Colonic mucosa (tissue), 4 donors: ENCODE data around the gene TENM4. TPM values are rescaled to one million over a fixed set of nuclear protein-coding genes. Genes with fewer than 3 reads are reported as not detected.

Experiments
- DNase-seq: peaks from one replicate; pipeline ENCODE4 v3.0.0-alpha.2; 2020
- H3K27ac ChIP-seq: fragments of 200-600 bp; one replicate; pipeline ENCODE4 v1.8.0; 2021
- H3K27me3 ChIP-seq: fragments of 200-600 bp; one replicate; pipeline ENCODE4 v1.8.0; 2021
- H3K36me3 ChIP-seq: fragments of 200-600 bp; one replicate; pipeline ENCODE4 v1.8.0; 2021
- H3K4me1 ChIP-seq: fragments of 200-600 bp; one replicate; pipeline ENCODE4 v1.8.0; 2021; ENCODE audit warnings: mild to moderate bottlenecking
- H3K4me3 ChIP-seq: fragments of 200-600 bp; one replicate; pipeline ENCODE4 v1.8.0; 2021
- H3K9ac ChIP-seq, 2 donors: one replicate each; pipeline ENCODE4 v1.7.0; 2013; ENCODE audit warnings: control low read depth in 2 of 2, low read depth in 2 of 2, low read length in 2 of 2
- H3K9me3 ChIP-seq: fragments of 200-600 bp; one replicate; pipeline ENCODE4 v1.8.0; 2021
- intact Hi-C: fragments of 100-400 bp; cut with DNase I; formaldehyde crosslinking; loops from one replicate; pipeline ENCODE4 v1.14.1; 2022
- total RNA-seq, 2 donors: library from RNA; stranded (reverse); fragmentation: NEBNext Ultra II Directional in 1 of 2; extraction: Animal tissue kit (Norgen Biotek cat#: 25700) in 1 of 2; gene quantifications; one replicate each; pipeline ENCODE4 v1.2.1, GENCODE V29; 2021
- TF ChIP-seq, protein P1 (sequence below): fragments of 200-600 bp; IDR thresholded peaks from one replicate; pipeline ENCODE4 v1.8.0; 2022; ENCODE audit warnings: antibody characterized with exemption, mild to moderate bottlenecking
- donor health status: healthy.
- donor health status: DM: no; HTN: no; CAD: no.
- donor health status: DM: no; HTN: no; CAD: no.

TENM4 gene
- total RNA-seq, 2 donors from 2014 or later = 0.48 to 1.2 TPM

DNA sequence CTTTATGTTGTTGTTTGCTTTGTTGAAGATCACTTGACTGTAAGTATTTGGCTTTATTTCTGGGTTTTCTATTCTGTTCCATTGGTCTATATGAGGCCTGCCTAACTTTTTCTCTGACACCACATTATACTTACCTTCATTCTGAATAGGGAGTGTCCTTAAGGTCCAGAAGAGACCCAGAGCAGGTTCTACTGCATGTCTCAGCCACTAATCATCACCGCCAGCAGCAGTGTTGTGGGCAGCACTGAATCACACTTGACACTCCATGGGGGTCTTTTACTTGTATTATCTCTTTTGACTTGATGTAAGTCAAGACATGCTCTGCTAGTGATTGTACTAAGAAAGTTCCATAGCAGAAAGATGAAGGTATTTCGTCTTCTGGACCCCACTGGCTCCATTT is 274.9 kb downstream of the TENM4 start:
- H3K9ac ChIP-seq = no peak overlapping the region
- no peaks in the 10 kb centered on the region for H3K9me3 ChIP-seq
- no peaks in the 10 kb centered on the region for H3K27me3 ChIP-seq
- no peaks in the 10 kb centered on the region for H3K36me3 ChIP-seq
- no peak overlapping the region for H3K27ac ChIP-seq
- no peak for DNase-seq
- H3K4me1 ChIP-seq = no peaks in the 10 kb centered on the region
- intact Hi-C loops = no loop called here
- H3K4me3 ChIP-seq = no peak overlapping the region
- TF ChIP-seq, protein P1, sequence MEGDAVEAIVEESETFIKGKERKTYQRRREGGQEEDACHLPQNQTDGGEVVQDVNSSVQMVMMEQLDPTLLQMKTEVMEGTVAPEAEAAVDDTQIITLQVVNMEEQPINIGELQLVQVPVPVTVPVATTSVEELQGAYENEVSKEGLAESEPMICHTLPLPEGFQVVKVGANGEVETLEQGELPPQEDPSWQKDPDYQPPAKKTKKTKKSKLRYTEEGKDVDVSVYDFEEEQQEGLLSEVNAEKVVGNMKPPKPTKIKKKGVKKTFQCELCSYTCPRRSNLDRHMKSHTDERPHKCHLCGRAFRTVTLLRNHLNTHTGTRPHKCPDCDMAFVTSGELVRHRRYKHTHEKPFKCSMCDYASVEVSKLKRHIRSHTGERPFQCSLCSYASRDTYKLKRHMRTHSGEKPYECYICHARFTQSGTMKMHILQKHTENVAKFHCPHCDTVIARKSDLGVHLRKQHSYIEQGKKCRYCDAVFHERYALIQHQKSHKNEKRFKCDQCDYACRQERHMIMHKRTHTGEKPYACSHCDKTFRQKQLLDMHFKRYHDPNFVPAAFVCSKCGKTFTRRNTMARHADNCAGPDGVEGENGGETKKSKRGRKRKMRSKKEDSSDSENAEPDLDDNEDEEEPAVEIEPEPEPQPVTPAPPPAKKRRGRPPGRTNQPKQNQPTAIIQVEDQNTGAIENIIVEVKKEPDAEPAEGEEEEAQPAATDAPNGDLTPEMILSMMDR = no peak

DNA sequence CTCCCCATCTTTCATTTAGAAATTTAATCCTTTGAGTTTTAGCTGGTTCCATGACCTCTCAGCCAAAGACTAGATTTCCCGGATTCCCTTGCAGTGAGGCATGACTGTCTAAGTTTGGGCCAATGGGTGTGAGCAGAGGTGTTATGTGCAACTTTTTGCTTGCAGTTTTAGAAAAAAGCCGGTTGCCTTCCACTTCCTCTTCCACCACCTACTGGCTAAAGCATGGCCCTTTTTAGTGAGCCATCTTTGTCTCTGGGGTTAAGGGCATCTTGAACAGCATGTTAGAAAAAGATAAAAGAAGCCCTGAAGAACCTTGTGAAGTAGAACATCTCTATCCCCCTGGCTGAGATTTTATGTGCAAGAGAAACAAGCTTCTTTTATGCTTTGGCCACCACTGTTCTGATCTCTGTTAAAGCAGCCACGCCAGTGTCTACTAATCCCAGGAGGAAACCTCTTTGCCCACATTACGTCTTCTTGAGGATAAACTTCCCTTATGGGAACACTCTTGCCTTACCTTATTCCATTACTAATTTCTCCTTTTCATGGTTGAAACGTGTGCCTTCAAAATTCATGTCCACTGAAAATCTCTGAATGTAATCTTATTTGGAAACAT is 279.9 kb downstream of the TENM4 start:
- Histone ChIP-seq H3K4me3 (no peak overlapping the region), H3K9me3 (no peaks in the 10 kb centered on the region), H3K4me1 (no peaks in the 10 kb centered on the region), H3K27me3 (no peaks in the 10 kb centered on the region), H3K36me3 (no peaks in the 10 kb centered on the region), H3K27ac (no peak overlapping the region), H3K9ac (no peak overlapping the region)
- DNase-seq = no peak
- intact Hi-C loops = no loop called here
- TF ChIP-seq, protein P1 = no peak

DNA sequence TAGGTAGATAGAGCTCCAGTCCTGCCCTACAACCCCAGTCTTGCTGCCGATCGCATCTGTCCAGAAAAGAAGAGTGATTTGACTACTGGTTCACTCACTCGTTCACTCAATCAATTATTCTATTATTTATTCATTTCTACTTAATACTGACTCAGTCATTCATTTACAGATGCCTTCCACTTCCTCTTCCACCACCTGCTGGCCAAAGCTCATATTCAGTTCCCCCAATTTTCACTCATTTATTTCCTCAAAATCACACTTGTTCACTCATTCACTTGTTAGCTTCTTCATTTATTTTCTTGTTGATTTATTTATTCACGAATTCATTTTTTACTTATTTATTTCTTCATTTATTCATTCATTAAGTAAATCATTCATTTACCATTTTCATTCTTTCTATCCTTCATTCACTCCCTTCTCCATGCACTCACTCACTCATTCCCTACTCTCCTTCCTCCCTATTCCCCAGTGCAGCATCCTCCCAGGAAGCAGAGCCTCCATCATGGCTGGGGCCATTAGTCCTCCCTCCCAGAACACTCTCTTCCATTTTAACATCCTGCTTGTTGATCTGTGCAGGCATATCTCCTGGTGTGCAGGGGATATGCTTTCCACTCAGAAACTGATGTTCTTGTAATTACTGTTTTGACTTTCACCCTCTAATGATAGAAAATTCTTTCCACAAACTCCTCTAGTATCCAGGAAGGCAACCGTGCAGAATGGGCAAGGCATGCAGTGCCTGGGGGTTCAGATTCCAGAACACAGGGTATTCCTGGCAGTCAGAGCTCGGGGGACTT is 281.0 kb downstream of the TENM4 start:
- Histone ChIP-seq H3K27me3 (no peaks in the 10 kb centered on the region), H3K4me1 (no peaks in the 10 kb centered on the region), H3K9ac (no peak overlapping the region), H3K9me3 (no peaks in the 10 kb centered on the region), H3K4me3 (no peak overlapping the region), H3K27ac (no peak overlapping the region), H3K36me3 (no peaks in the 10 kb centered on the region)
- intact Hi-C loops = no loop called here
- TF ChIP-seq, protein P1 = no peak
- DNase-seq = no peak

DNA sequence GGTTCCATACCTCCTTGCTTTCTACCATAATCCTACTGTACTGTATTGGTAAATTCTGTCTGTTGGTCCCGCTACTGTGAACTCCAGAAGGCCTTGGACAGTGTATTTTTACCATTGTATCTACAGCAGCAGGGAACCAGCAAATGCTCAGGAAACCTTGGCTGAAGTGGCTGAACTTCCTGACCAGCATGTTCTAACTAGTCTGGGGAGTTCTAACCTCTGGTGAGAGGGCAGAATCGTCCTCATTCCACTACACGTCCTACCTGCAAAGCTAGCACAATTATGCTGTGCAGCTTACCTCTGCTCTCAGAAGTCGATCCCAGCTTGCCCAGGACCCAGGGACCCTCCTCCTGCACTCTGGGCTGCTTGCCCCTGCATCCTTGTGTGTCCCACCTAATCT is 283.1 kb downstream of the TENM4 start:
- TF ChIP-seq, protein P1 = no peak
- intact Hi-C loops = no loop called here
- no peak for DNase-seq

DNA sequence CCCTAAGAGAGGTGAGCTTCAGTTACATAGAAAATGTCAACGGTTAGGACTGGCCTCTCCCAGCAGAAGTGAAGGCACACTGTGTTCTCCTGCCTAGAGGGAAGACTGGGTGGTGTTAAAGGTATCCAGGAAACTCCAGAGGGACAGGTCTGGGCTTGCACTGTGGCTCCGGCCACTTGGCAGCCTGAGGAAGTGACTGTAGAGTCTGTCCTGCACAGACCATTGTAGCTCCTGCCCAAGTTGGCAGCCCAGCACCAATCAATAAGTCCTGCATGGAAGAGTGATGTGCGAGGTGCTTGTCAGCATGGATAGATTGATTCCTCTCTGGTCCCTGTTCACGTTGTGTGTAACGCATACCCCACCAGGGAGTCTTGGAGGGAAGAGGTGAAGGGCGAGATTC is 284.8 kb downstream of the TENM4 start:
- H3K27me3 ChIP-seq = no peaks in the 10 kb centered on the region
- no peaks in the 10 kb centered on the region for H3K9me3 ChIP-seq
- no peaks in the 10 kb centered on the region for H3K36me3 ChIP-seq
- TF ChIP-seq, protein P1 = no peak
- H3K9ac ChIP-seq = no peak overlapping the region
- no peak for DNase-seq
- intact Hi-C loops = no loop called here
- no peak overlapping the region for H3K27ac ChIP-seq
- no peaks in the 10 kb centered on the region for H3K4me1 ChIP-seq
- H3K4me3 ChIP-seq = no peak overlapping the region

More for the DNA sequence above, 283.1 kb downstream of the TENM4 start:
- H3K4me1 ChIP-seq = no peaks in the 10 kb centered on the region
- H3K4me3 ChIP-seq = no peak overlapping the region
- H3K27me3 ChIP-seq = no peaks in the 10 kb centered on the region
- H3K27ac ChIP-seq = no peak overlapping the region
- no peaks in the 10 kb centered on the region for H3K9me3 ChIP-seq
- no peaks in the 10 kb centered on the region for H3K36me3 ChIP-seq
- no peak overlapping the region for H3K9ac ChIP-seq
